Cardiac fibroblast (primary cell): ENCODE results near the gene EPHA5.

Source experiments
- DNase-seq, 2 donors: peaks; one replicate each; pipeline versions ENCODE4 v3.0.0 to v3.0.0-alpha.2; 2010; ENCODE audit warnings: low read depth in 2 of 2
- H3K4me3 ChIP-seq, 2 donors: replicated peaks in 1 of 2; 1 replicate in 1 of 2; 2 replicates in 1 of 2; pipeline ENCODE4 v1.5.1; 2011; ENCODE audit warnings: low read depth in 2 of 2, low read length in 2 of 2, mild to moderate bottlenecking in 2 of 2, moderate library complexity in 1 of 2
- CTCF ChIP-seq: IDR thresholded peaks from one replicate; pipeline ENCODE4 v1.5.1; 2011; ENCODE audit warnings: low read depth, mild to moderate bottlenecking, low read length, inconsistent platforms

EPHA5 gene

GRCh38 chr4:65302145-65302544 lies 368.1 kb downstream of the EPHA5 start:
- no peak for DNase-seq
- H3K4me3 ChIP-seq, result no peak overlapping the region
- no peak for TF ChIP-seq CTCF

- H3K4me3 ChIP-seq, result no peak overlapping the region
- no peak for DNase-seq
- no peak for TF ChIP-seq CTCF
Measured at GRCh38 chr4:65296246-65296645, 374.0 kb downstream of the EPHA5 start.

GRCh38 chr4:65287071-65287470 lies 383.2 kb downstream of the EPHA5 start:
- no peak for TF ChIP-seq CTCF

More at GRCh38 chr4:65287071-65287470, 383.2 kb downstream of the EPHA5 start:
- DNase-seq, result no peak
- H3K4me3 ChIP-seq, result no peak overlapping the region
